ENCODE results near the gene ABCB9.

ABCB9 gene

DNA sequence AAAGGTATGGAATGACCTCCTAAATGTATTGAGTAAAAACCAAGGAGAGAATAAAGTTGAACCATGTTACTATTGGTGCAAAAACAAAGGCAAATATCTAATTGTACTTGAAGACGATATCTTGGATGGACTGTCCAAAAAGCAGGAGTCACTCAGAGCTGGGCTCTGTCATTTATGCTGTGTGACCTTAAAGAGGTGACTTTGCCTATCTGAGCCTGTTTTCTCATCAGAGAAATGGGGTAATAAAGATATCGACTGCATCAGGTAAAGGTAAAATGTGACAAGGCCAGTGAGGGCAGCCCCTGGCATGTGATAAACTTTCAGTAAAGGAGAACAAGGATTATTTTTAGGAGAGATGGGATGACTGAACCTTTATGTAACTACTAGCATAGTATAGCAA is 1.8 kb upstream of the ABCB9 start:
- H3K4me2 ChIP-seq (ENCODE audit: low read length), result no peak overlapping the region
- H3K9me2 ChIP-seq (replicated peaks; ENCODE audit: control insufficient read depth, low read length), result no peaks in the 10 kb centered on the region
- H4K20me1 ChIP-seq (ENCODE audit: control insufficient read depth, insufficient read depth, low read depth, low read length), result peaks cover 5% of the 10 kb centered on the region; the same call in 1 of the 2 replicates
- no peaks in the 10 kb centered on the region for H3K79me2 ChIP-seq (ENCODE audit: control insufficient read depth, low read length)
- H3K27ac ChIP-seq (ENCODE audit: low read depth, low read length), result no peak overlapping the region
- no peaks in the 10 kb centered on the region for H3K27me3 ChIP-seq (ENCODE audit: control insufficient read depth, low read length)
- TF ChIP-seq, protein P1, sequence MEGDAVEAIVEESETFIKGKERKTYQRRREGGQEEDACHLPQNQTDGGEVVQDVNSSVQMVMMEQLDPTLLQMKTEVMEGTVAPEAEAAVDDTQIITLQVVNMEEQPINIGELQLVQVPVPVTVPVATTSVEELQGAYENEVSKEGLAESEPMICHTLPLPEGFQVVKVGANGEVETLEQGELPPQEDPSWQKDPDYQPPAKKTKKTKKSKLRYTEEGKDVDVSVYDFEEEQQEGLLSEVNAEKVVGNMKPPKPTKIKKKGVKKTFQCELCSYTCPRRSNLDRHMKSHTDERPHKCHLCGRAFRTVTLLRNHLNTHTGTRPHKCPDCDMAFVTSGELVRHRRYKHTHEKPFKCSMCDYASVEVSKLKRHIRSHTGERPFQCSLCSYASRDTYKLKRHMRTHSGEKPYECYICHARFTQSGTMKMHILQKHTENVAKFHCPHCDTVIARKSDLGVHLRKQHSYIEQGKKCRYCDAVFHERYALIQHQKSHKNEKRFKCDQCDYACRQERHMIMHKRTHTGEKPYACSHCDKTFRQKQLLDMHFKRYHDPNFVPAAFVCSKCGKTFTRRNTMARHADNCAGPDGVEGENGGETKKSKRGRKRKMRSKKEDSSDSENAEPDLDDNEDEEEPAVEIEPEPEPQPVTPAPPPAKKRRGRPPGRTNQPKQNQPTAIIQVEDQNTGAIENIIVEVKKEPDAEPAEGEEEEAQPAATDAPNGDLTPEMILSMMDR (IDR thresholded peaks at IDR 0.05; ENCODE audit: low read depth, low read length, poor library complexity, severe bottlenecking), result no peak
- TF ChIP-seq EZH2phosphoT487 (IDR thresholded peaks at IDR 0.05; ENCODE audit: borderline replicate concordance, low read length), result no peak
- no peaks in the 10 kb centered on the region for H3K36me3 ChIP-seq (ENCODE audit: control insufficient read depth, low read length)
- peaks cover 6% of the 10 kb centered on the region for H3F3A ChIP-seq (ENCODE audit: control insufficient read depth, insufficient read depth)
- no peaks in the 10 kb centered on the region for H3K9me3 ChIP-seq (ENCODE audit: control insufficient read depth, insufficient read depth, low read length)
- peaks cover 15% of the 10 kb centered on the region for H3K4me1 ChIP-seq (ENCODE audit: control insufficient read depth, low read length)
- no peak overlapping the region for H3K4me3 ChIP-seq (ENCODE audit: low read length)

- no peak for TF ChIP-seq EZH2phosphoT487 (IDR thresholded peaks at IDR 0.05; ENCODE audit: borderline replicate concordance, low read length)
- Histone ChIP-seq H3K79me2 (ENCODE audit: control insufficient read depth, low read length) (no peaks in the 10 kb centered on the region), H4K20me1 (ENCODE audit: control insufficient read depth, insufficient read depth, low read depth, low read length) (peaks cover 5% of the 10 kb centered on the region; the same call in 1 of the 2 replicates), H3K4me1 (ENCODE audit: control insufficient read depth, low read length) (peaks cover 15% of the 10 kb centered on the region), H3F3A (ENCODE audit: control insufficient read depth, insufficient read depth) (peaks cover 6% of the 10 kb centered on the region), H3K9me3 (ENCODE audit: control insufficient read depth, insufficient read depth, low read length) (no peaks in the 10 kb centered on the region), H3K4me3 (ENCODE audit: low read length) (peak overlapping the region; percentile 82), H3K4me2 (ENCODE audit: low read length) (peak overlapping the region; percentile 97), H3K36me3 (ENCODE audit: control insufficient read depth, low read length) (no peaks in the 10 kb centered on the region), H3K9me2 (replicated peaks; ENCODE audit: control insufficient read depth, low read length) (no peaks in the 10 kb centered on the region), H3K27ac (ENCODE audit: low read depth, low read length) (no peak overlapping the region), H3K27me3 (ENCODE audit: control insufficient read depth, low read length) (no peaks in the 10 kb centered on the region)
These were observed 684 bp upstream of the ABCB9 start for GRCh38 chr12:122966743-122967550.

DNA sequence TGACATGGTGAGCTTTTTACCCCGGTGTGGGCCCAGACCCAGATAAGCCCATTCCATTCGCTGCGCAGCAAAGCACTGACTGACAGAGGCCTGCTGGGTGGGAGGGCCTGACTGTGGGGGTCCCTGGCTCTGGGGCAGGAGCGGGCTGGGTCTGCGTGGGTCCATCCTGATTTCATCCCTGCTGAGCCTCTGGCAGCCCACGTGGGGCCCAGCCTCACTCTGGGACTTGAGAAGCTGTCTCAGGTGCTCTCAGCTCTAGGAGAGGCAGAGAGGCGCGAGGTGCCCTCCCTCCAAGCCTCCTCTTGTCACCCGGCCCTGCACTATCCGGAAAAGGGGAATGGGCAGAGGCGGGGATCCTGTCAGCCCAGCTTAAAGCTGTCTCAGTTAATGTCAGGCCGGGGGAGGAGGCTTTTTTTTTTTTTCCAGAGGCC is 927 bp downstream of the ABCB9 start:
- Histone ChIP-seq H3K4me2 (ENCODE audit: low read length) (peak overlapping the region; percentile 97), H3K27ac (ENCODE audit: low read depth, low read length) (no peak overlapping the region)

More for the DNA sequence above, 927 bp downstream of the ABCB9 start:
- Histone ChIP-seq H3K9me2 (replicated peaks; ENCODE audit: control insufficient read depth, low read length) (no peaks in the 10 kb centered on the region), H3K4me1 (ENCODE audit: control insufficient read depth, low read length) (peaks cover 15% of the 10 kb centered on the region), H3K79me2 (ENCODE audit: control insufficient read depth, low read length) (no peaks in the 10 kb centered on the region), H3K4me3 (ENCODE audit: low read length) (no peak overlapping the region; the same call in 1 of the 2 replicates), H3K27me3 (ENCODE audit: control insufficient read depth, low read length) (no peaks in the 10 kb centered on the region), H3K9me3 (ENCODE audit: control insufficient read depth, insufficient read depth, low read length) (no peaks in the 10 kb centered on the region), H4K20me1 (ENCODE audit: control insufficient read depth, insufficient read depth, low read depth, low read length) (peaks cover 5% of the 10 kb centered on the region; the same call in 1 of the 2 replicates), H3F3A (ENCODE audit: control insufficient read depth, insufficient read depth) (peaks cover 6% of the 10 kb centered on the region), H3K36me3 (ENCODE audit: control insufficient read depth, low read length) (no peaks in the 10 kb centered on the region)
- TF ChIP-seq, protein P1 (IDR thresholded peaks at IDR 0.05; ENCODE audit: low read depth, low read length, poor library complexity, severe bottlenecking), result no peak
- TF ChIP-seq EZH2phosphoT487 (IDR thresholded peaks at IDR 0.05; ENCODE audit: borderline replicate concordance, low read length), result no peak

All from DOHH2 (cell line).